IMR-90 (cell line): ENCODE measurements around the gene OTUD6A. TPM values are rescaled to one million over a fixed set of nuclear protein-coding genes. Genes with fewer than 3 reads are reported as not detected.

Experiments
- ATAC-seq: fragments of 200-7000 bp; cut with Tn5 transposase; 2 replicates; pipeline ENCODE4 v1.9.1; 2020; ENCODE audit warnings: low read depth, mild to moderate bottlenecking, moderate library complexity
- BruUV-seq: library from RNA; stranded (reverse); fragments of 400-500 nt; replicated peaks from 2 replicates; lab custom pipeline; 2021; lab: Mats Ljungman, UMichigan
- CTCF ChIA-PET: fragments of 300-600 bp; formaldehyde crosslinking; extraction: SDS; loops from one replicate; lab custom pipeline; 2021; ENCODE audit warnings: antibody characterized with exemption; lab: Yijun Ruan, JAX
- POLR2A ChIA-PET: fragments of 300-600 bp; sonication (Branson Sonifier 250); formaldehyde crosslinking; loops from one replicate; lab custom pipeline; 2022; ENCODE audit warnings: antibody characterized with exemption; ENCODE audit not compliant: unreplicated experiment; lab: Charles Lee
- DNase-seq: peaks from one replicate; pipeline ENCODE4 v3.0.0; 2013
- H2AFZ ChIP-seq: replicated peaks from 2 replicates; pipeline ENCODE3; 2013; ENCODE audit warnings: low read length, mild to moderate bottlenecking; ENCODE audit not compliant: poor library complexity
- H2AK5ac ChIP-seq: 2 replicates; pipeline ENCODE4 v1.6.1; 2013; ENCODE audit warnings: low read depth, low read length, inconsistent platforms
- H2AK9ac ChIP-seq: replicated peaks from 2 replicates; pipeline ENCODE3; 2013; ENCODE audit warnings: mild to moderate bottlenecking, low read depth, low read length, moderate library complexity; ENCODE audit not compliant: poor library complexity
- H2BK120ac ChIP-seq: 2 replicates; pipeline ENCODE4 v1.6.1; 2013; ENCODE audit warnings: low read depth, low read length, inconsistent platforms
- H2BK15ac ChIP-seq: 3 replicates; pipeline ENCODE4 v1.6.1; 2013; ENCODE audit warnings: low read depth, low read length, inconsistent platforms
- H2BK20ac ChIP-seq: 2 replicates; pipeline ENCODE4 v1.6.1; 2013; ENCODE audit warnings: low read depth, mild to moderate bottlenecking, inconsistent platforms, low read length, moderate library complexity
- H2BK5ac ChIP-seq: 2 replicates; pipeline ENCODE4 v1.6.1; 2013; ENCODE audit warnings: mild to moderate bottlenecking, low read depth, low read length, inconsistent platforms; ENCODE audit not compliant: poor library complexity, severe bottlenecking
- H3K14ac ChIP-seq: replicated peaks from 2 replicates; pipeline ENCODE4 v1.6.1; 2013; ENCODE audit warnings: low read depth, low read length, inconsistent platforms
- H3K18ac ChIP-seq: 2 replicates; pipeline ENCODE4 v1.6.1; 2013; ENCODE audit warnings: low read depth, low read length, control low read depth
- H3K23ac ChIP-seq: 2 replicates; pipeline ENCODE4 v1.6.1; 2013; ENCODE audit warnings: low read depth, low read length, inconsistent platforms
- H3K27ac ChIP-seq: 2 replicates; pipeline ENCODE4 v1.5.1; 2013; ENCODE audit warnings: mild to moderate bottlenecking, control low read depth, low read length; ENCODE audit not compliant: insufficient read depth
- H3K27me3 ChIP-seq: 2 replicates; pipeline ENCODE4 v1.6.1; 2013; ENCODE audit warnings: low read length; ENCODE audit not compliant: control insufficient read depth, insufficient read depth
- H3K36me3 ChIP-seq: 2 replicates; pipeline ENCODE4 v1.6.1; 2013; ENCODE audit warnings: low read length, mixed read lengths; ENCODE audit not compliant: control insufficient read depth, insufficient read depth
- H3K4ac ChIP-seq: 2 replicates; pipeline ENCODE4 v1.6.1; 2013; ENCODE audit warnings: low read depth, low read length, inconsistent platforms
- H3K4me1 ChIP-seq: 2 replicates; pipeline ENCODE4 v1.6.1; 2013; ENCODE audit warnings: low read length, mixed read lengths; ENCODE audit not compliant: control insufficient read depth, insufficient read depth
- H3K4me2 ChIP-seq: 2 replicates; pipeline ENCODE4 v1.6.1; 2013; ENCODE audit warnings: low read depth, mild to moderate bottlenecking, control low read depth, low read length, moderate library complexity
- H3K4me3 ChIP-seq: 2 replicates; pipeline ENCODE4 v1.5.1; 2013; ENCODE audit warnings: low read depth, mild to moderate bottlenecking, control low read depth, low read length, moderate library complexity; ENCODE audit not compliant: insufficient read depth
- H3K56ac ChIP-seq: 2 replicates; pipeline ENCODE4 v1.6.1; 2013; ENCODE audit warnings: low read length, inconsistent platforms; ENCODE audit not compliant: insufficient read depth; ENCODE audit errors: extremely low read depth
- H3K79me1 ChIP-seq, 2 experiments: 2 replicates each; pipeline ENCODE4 v1.6.1; 2013; ENCODE audit warnings: low read length in 2 of 2, inconsistent platforms in 1 of 2, low read depth in 1 of 2
- H3K9ac ChIP-seq: 2 replicates; pipeline ENCODE4 v1.6.1; 2013; ENCODE audit warnings: low read depth, low read length, control low read depth
- H3K9me1 ChIP-seq: 2 replicates; pipeline ENCODE4 v1.6.1; 2013; ENCODE audit warnings: low read length, inconsistent platforms; ENCODE audit not compliant: insufficient read depth
- H3K9me3 ChIP-seq: 2 replicates; pipeline ENCODE4 v1.6.1; 2013; ENCODE audit warnings: low read length; ENCODE audit not compliant: control insufficient read depth, insufficient read depth
- H4K20me1 ChIP-seq: 2 replicates; pipeline ENCODE4 v1.6.1; 2013; ENCODE audit warnings: low read length, inconsistent platforms; ENCODE audit not compliant: insufficient read depth
- H4K5ac ChIP-seq: 2 replicates; pipeline ENCODE4 v1.6.1; 2013; ENCODE audit warnings: mild to moderate bottlenecking, low read depth, low read length, control low read depth
- H4K8ac ChIP-seq, 2 experiments: 2 replicates each; pipeline ENCODE4 v1.6.1; 2013; ENCODE audit warnings: low read depth in 2 of 2, low read length in 2 of 2, control low read depth in 1 of 2, inconsistent platforms in 1 of 2
- H4K91ac ChIP-seq: 2 replicates; pipeline ENCODE4 v1.6.1; 2013; ENCODE audit warnings: low read depth, low read length, inconsistent platforms; ENCODE audit not compliant: insufficient read depth
- RAD21 ChIP-seq: IDR thresholded peaks from 2 replicates; pipeline ENCODE4 v1.6.1; 2012; ENCODE audit warnings: low read length, improper control_type of control experiment
- RCOR1 ChIP-seq: IDR thresholded peaks from 2 replicates; pipeline ENCODE4 v1.6.1; 2012; ENCODE audit warnings: mild to moderate bottlenecking, low read length, improper control_type of control experiment; ENCODE audit not compliant: insufficient replicate concordance
- WGBS, 2 experiments: methylation state at CpG; one replicate each; pipeline versions ENCODE4 v1.1.5 to v1.1.7; 2013; ENCODE audit warnings: missing lambda C conversion rate in 2 of 2; ENCODE audit not compliant: insufficient read length in 1 of 2; ENCODE audit errors: extremely low coverage in 2 of 2; 5-methylcytosine and 5-hydroxymethylcytosine counted together
- dilution Hi-C: fragments of 300-500 bp; cut with HindIII; formaldehyde crosslinking; loops from one replicate; pipeline ENCODE4 v1.14.3; 2018; ENCODE audit warnings: low sequenced_read_pairs; ENCODE audit not compliant: unreplicated experiment
- in situ Hi-C: fragments of 300-500 bp; cut with MboI; formaldehyde crosslinking; loops from 3 replicates; pipeline ENCODE4 v1.14.3; 2019; ENCODE audit warnings: low sequenced_read_pairs, inconsistent platforms, mixed read lengths
- intact Hi-C: fragments of 100-400 bp; cut with micrococcal nuclease; formaldehyde crosslinking; loops from 2 replicates; pipeline ENCODE4 v1.10.0; 2022
- polyA plus RNA-seq, 3 experiments: library from polyadenylated mRNA; depleted of rRNA; stranded (reverse); fragments of >200 nt; gene quantifications; 2 replicates each; pipeline ENCODE4 v1.2.3, GENCODE V29; 2012; ENCODE audit warnings: low replicate concordance in 1 of 3
- total RNA-seq: library from RNA; depleted of rRNA; stranded (reverse); fragments of >200 nt; gene quantifications from 2 replicates; pipeline ENCODE4 v1.2.3, GENCODE V29; 2012
- TF ChIP-seq, protein P1 (sequence below): conservative IDR thresholded peaks from 2 replicates; pipeline ENCODE4 v1.5.1; 2012; ENCODE audit warnings: mild to moderate bottlenecking, low read depth, low read length, improper control_type of control experiment

The OTUD6A gene
- total and polyA plus RNA-seq, 2 of the 4 experiments (the other 2 are of a cell fraction): not detected

DNA sequence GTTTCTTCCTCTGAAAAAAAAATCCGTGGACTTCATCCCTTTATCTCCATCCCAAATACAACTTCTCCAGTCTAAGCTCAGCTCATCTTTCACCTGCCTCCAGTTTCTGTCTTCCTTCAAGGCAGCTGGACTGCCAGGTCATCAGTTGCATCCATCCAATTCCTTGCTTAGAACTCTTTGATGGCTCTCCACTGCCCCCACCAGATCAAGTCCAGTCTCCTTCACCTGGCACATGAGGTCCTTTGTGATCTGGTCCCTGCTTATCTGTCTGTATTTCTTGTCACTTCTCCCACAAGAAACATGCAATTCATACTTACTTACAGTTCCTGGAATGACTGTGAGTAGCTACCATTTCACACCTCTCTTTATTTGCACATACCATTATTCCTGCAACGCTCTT lies 33.8 kb downstream of the OTUD6A start:
- intact Hi-C loops: loop anchor here (2.0 to 5.0 kb wide), 4 partner anchors 63 to 1274 kb away; partner anchors contain the start of gene EDA
- BruUV-seq: no TSS peak
- Histone ChIP-seq H3K9me1 (no peaks in the 10 kb centered on the region), H2AK9ac (no peak overlapping the region), H2BK15ac (no peak overlapping the region), H3K23ac (no peak overlapping the region), H4K5ac (no peak overlapping the region), H2AFZ (no peak overlapping the region), H3K14ac (no peak overlapping the region), H3K18ac (no peak overlapping the region), H3K79me1 (no peaks in the 10 kb centered on the region), H4K91ac (no peak overlapping the region), H2BK120ac (no peak overlapping the region), H3K9ac (no peak overlapping the region), H3K27ac (no peak overlapping the region), H2BK20ac (no peak overlapping the region), H3K4me1 (no peaks in the 10 kb centered on the region), H3K56ac (no peak overlapping the region), H3K4me3 (no peak overlapping the region), H2AK5ac (no peak overlapping the region), H4K20me1 (no peaks in the 10 kb centered on the region), H4K8ac (no peak overlapping the region), H3K27me3 (no peaks in the 10 kb centered on the region; the same call in 1 of the 2 replicates), H3K36me3 (no peaks in the 10 kb centered on the region), H3K4ac (no peak overlapping the region), H2BK5ac (no peak overlapping the region), H3K4me2 (no peak overlapping the region), H3K9me3 (no peaks in the 10 kb centered on the region)
- CTCF ChIA-PET: interaction anchor here (0.7 to 1.0 kb wide), 4 partner anchors 14 to 1020 kb away, joined by 3 read pairs; no protein-coding TSS in a partner anchor
- 38% methylated on average over 2 of the region's 2 CpGs; no CpG with 5 or more reads in 1 of the 2 experiments for WGBS, 2 experiments
- in situ Hi-C loops: loop anchor here (10.0 kb wide), 1 partner anchor 551 kb away; no protein-coding TSS in a partner anchor
- DNase-seq: peak; percentile 25
- TF ChIP-seq RAD21: peak; percentile 45
- TF ChIP-seq RCOR1: no peak
- TF ChIP-seq, protein P1, sequence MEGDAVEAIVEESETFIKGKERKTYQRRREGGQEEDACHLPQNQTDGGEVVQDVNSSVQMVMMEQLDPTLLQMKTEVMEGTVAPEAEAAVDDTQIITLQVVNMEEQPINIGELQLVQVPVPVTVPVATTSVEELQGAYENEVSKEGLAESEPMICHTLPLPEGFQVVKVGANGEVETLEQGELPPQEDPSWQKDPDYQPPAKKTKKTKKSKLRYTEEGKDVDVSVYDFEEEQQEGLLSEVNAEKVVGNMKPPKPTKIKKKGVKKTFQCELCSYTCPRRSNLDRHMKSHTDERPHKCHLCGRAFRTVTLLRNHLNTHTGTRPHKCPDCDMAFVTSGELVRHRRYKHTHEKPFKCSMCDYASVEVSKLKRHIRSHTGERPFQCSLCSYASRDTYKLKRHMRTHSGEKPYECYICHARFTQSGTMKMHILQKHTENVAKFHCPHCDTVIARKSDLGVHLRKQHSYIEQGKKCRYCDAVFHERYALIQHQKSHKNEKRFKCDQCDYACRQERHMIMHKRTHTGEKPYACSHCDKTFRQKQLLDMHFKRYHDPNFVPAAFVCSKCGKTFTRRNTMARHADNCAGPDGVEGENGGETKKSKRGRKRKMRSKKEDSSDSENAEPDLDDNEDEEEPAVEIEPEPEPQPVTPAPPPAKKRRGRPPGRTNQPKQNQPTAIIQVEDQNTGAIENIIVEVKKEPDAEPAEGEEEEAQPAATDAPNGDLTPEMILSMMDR: peak; percentile 29
- POLR2A ChIA-PET: no interaction called here
- ATAC-seq: no peak
- dilution Hi-C loops: no loop called here
